Dermis blood vessel endothelial cell (primary cell): ENCODE measurements around the gene VIP. TPM values are rescaled to one million over a fixed set of nuclear protein-coding genes. Genes with fewer than 3 reads are reported as not detected.

Experiments used
- DNase-seq: peaks from one replicate; pipeline ENCODE4 v3.0.0; 2010
- total RNA-seq: library from RNA; depleted of rRNA; stranded (reverse); fragments of >200 nt; gene quantifications from 2 replicates; pipeline ENCODE4 v1.2.3, GENCODE V29; 2014

The VIP gene
- total RNA-seq, 1 donor from 2014 or later, result 1.7 TPM

GRCh38 chr6:152783217-152783878 lies 32.8 kb downstream of the VIP start:
- DNase-seq, result no peak

GRCh38 chr6:152794696-152795095 lies 44.1 kb downstream of the VIP start:
- DNase-seq, result no peak

GRCh38 chr6:152804150-152804549 lies 53.6 kb downstream of the VIP start:
- no peak for DNase-seq

Other genes starting within 250 kb of the VIP start
- 52.9 and 81.3 TPM in 2 replicates for gene SYNE1, start 113.4 kb upstream of the VIP start, total RNA-seq
- gene MYCT1, start 52.9 kb upstream of the VIP start, total RNA-seq, result 112 and 162 TPM in 2 replicates
- 10.9 and 24.5 TPM in 2 replicates for gene FBXO5, start 232.2 kb downstream of the VIP start, total RNA-seq